Gastroesophageal sphincter (tissue), 3 donors: ENCODE data around the gene MARS1.

Experiments used
- EP300 ChIP-seq: sonication (generic); formaldehyde crosslinking; IDR thresholded peaks from one replicate; pipeline ENCODE4 v1.6.1; 2017; ENCODE audit warnings: antibody characterized with exemption, mild to moderate bottlenecking
- POLR2A ChIP-seq, 2 donors: fragments of 450-650 bp; IDR thresholded peaks; one replicate each; pipeline ENCODE4 v1.6.1; 2017; ENCODE audit warnings: antibody characterized with exemption in 2 of 2, mild to moderate bottlenecking in 2 of 2, moderate library complexity in 1 of 2
- TF ChIP-seq, protein P1 (sequence below), 4 experiments: fragments of 200-600 bp in 2 of 4; fragments of 450-650 bp in 2 of 4; sonication (generic) in 1 of 4; IDR thresholded peaks; one replicate each; pipeline ENCODE4 v1.5.1; 2017 to 2019; ENCODE audit warnings: antibody characterized with exemption in 4 of 4, mild to moderate bottlenecking in 2 of 4, moderate library complexity in 2 of 4

DNA sequence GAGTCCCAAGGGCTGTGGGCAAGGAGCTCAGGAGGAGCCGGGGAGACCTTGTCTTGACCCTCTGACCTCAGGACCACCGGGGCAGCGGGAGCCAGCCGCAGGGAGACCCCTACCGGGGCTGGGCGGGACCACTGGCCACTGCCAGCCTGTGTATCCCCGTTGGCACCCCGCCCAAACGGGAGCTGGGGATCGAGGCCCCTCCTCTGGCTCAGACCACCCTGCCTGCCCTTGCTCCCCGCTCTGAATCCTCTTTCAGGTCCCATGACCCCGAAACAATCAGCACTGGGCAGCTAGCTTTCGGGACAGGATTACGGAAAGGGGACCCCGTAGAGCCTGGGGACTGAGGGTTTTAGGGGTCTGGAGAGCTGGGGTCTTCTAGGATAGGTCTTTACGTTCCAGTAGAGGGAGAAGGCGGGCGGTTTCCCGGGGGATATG lies 27.0 kb upstream of the MARS1 start:
- TF ChIP-seq, protein P1, sequence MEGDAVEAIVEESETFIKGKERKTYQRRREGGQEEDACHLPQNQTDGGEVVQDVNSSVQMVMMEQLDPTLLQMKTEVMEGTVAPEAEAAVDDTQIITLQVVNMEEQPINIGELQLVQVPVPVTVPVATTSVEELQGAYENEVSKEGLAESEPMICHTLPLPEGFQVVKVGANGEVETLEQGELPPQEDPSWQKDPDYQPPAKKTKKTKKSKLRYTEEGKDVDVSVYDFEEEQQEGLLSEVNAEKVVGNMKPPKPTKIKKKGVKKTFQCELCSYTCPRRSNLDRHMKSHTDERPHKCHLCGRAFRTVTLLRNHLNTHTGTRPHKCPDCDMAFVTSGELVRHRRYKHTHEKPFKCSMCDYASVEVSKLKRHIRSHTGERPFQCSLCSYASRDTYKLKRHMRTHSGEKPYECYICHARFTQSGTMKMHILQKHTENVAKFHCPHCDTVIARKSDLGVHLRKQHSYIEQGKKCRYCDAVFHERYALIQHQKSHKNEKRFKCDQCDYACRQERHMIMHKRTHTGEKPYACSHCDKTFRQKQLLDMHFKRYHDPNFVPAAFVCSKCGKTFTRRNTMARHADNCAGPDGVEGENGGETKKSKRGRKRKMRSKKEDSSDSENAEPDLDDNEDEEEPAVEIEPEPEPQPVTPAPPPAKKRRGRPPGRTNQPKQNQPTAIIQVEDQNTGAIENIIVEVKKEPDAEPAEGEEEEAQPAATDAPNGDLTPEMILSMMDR (IDR thresholded peaks at IDR 0.05), result no peak
- TF ChIP-seq POLR2A (IDR thresholded peaks at IDR 0.05) (no peak), EP300 (no peak)
